ENCODE measurements around the gene CCDC146.

- TF ChIP-seq CTCF (IDR thresholded peaks at IDR 0.05) (no peak), ATF2 (CRISPR knock-in tag; IDR thresholded peaks at IDR 0.05; ENCODE audit: borderline replicate concordance, low read depth) (no peak), ETV6 (CRISPR knock-in tag; IDR thresholded peaks at IDR 0.05) (no peak)
- TF ChIP-seq, protein P1, sequence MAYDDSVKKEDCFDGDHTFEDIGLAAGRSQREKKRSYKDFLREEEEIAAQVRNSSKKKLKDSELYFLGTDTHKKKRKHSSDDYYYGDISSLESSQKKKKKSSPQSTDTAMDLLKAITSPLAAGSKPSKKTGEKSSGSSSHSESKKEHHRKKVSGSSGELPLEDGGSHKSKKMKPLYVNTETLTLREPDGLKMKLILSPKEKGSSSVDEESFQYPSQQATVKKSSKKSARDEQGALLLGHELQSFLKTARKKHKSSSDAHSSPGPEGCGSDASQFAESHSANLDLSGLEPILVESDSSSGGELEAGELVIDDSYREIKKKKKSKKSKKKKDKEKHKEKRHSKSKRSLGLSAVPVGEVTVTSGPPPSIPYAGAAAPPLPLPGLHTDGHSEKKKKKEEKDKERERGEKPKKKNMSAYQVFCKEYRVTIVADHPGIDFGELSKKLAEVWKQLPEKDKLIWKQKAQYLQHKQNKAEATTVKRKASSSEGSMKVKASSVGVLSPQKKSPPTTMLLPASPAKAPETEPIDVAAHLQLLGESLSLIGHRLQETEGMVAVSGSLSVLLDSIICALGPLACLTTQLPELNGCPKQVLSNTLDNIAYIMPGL (CRISPR knock-in tag; IDR thresholded peaks at IDR 0.05): no peak
- TF ChIP-seq, protein P2, sequence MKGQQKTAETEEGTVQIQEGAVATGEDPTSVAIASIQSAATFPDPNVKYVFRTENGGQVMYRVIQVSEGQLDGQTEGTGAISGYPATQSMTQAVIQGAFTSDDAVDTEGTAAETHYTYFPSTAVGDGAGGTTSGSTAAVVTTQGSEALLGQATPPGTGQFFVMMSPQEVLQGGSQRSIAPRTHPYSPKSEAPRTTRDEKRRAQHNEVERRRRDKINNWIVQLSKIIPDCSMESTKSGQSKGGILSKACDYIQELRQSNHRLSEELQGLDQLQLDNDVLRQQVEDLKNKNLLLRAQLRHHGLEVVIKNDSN (CRISPR knock-in tag; IDR thresholded peaks at IDR 0.05): no peak
- TF ChIP-seq, protein P3, sequence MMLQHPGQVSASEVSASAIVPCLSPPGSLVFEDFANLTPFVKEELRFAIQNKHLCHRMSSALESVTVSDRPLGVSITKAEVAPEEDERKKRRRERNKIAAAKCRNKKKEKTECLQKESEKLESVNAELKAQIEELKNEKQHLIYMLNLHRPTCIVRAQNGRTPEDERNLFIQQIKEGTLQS (CRISPR knock-in tag; conservative IDR thresholded peaks at IDR 0.05): no peak
Measured at GRCh38 chr7:77248154-77248553, 125.7 kb downstream of the CCDC146 start.

Data from WTC11 (cell line).